K562 (cell line): ENCODE measurements around the gene MOK. TPM values are rescaled to one million over a fixed set of nuclear protein-coding genes. Genes with fewer than 3 reads are reported as not detected.

Experiments used
- ATAC-seq: fragments of 200-7000 bp; cut with Tn5 transposase; 3 replicates; pipeline ENCODE4 v1.9.1; 2020; ENCODE audit warnings: moderate library complexity
- BruUV-seq: library from RNA; stranded (reverse); fragments of 400-500 nt; replicated peaks from 2 replicates; lab custom pipeline; 2021; lab: Mats Ljungman, UMichigan
- CTCF ChIA-PET: fragments of 300-600 bp; formaldehyde crosslinking; extraction: SDS; loops from one replicate; lab custom pipeline; 2021; ENCODE audit warnings: low intra/inter-chr PET ratio; lab: Yijun Ruan, JAX
- POLR2A ChIA-PET: fragments of 300-600, 350-650 bp; sonication (Branson Sonifier 250); formaldehyde crosslinking; extraction: SDS; loops from one replicate; lab custom pipeline; 2021; ENCODE audit warnings: antibody characterized with exemption, inconsistent platforms; lab: Yijun Ruan, JAX
- DNase-seq, 4 experiments: peaks; one replicate each; pipeline versions ENCODE4 v3.0.0 to v3.0.0-alpha.2; 2011 to 2018; ENCODE audit warnings: low spot score in 3 of 4, mixed read lengths in 3 of 4; ENCODE audit errors: extremely low read depth in 1 of 4
- FAIRE-seq: peaks from 2 replicates; lab custom pipeline; 2011; peaks lifted over from hg19 to GRCh38; lab: Jason Lieb, UNC
- H2AFZ ChIP-seq: 2 replicates; pipeline ENCODE4 v1.6.0; 2011; ENCODE audit warnings: low read depth, low read length, control low read depth, inconsistent platforms
- H3K27ac ChIP-seq: fragments of 200-600 bp; 3 replicates; pipeline ENCODE4 v1.8.0; 2011; ENCODE audit warnings: low read depth, mild to moderate bottlenecking, control low read depth, inconsistent platforms, low read length, moderate library complexity, mixed read lengths; ENCODE audit errors: extremely low read depth
- H3K27me3 ChIP-seq, 2 experiments: fragments of 300-600 bp in 1 of 2; 2 replicates in 1 of 2; 3 replicates in 1 of 2; pipeline versions ENCODE4 v1.6.0 to v1.8.0; 2011; ENCODE audit warnings: inconsistent platforms in 2 of 2, low read length in 2 of 2, mild to moderate bottlenecking in 1 of 2, mixed read lengths in 1 of 2, moderate library complexity in 1 of 2; ENCODE audit not compliant: control insufficient read depth in 2 of 2, insufficient read depth in 2 of 2
- H3K36me3 ChIP-seq: fragments of 300-600 bp; 3 replicates; pipeline ENCODE4 v1.8.0; 2011; ENCODE audit warnings: mild to moderate bottlenecking, low read length, inconsistent platforms; ENCODE audit not compliant: control insufficient read depth, insufficient read depth
- H3K4me1 ChIP-seq, 2 experiments: fragments of 200-600 bp in 1 of 2; replicated peaks in 1 of 2; 2 replicates in 1 of 2; 3 replicates in 1 of 2; pipeline versions ENCODE4 v1.5.1 to v1.8.0; 2011; ENCODE audit warnings: inconsistent platforms in 2 of 2, low read length in 2 of 2, mild to moderate bottlenecking in 1 of 2, mixed read lengths in 1 of 2, moderate library complexity in 1 of 2; ENCODE audit not compliant: control insufficient read depth in 2 of 2, insufficient read depth in 2 of 2
- H3K4me2 ChIP-seq: 2 replicates; pipeline ENCODE4 v1.6.1; 2011; ENCODE audit warnings: low read length, control low read depth, inconsistent platforms, mixed read lengths; ENCODE audit not compliant: insufficient read depth
- H3K4me3 ChIP-seq: fragments of 200-600 bp; sonication (generic), shearing (Covaris generic); 2 replicates; pipeline ENCODE4 v1.5.1; 2016; ENCODE audit warnings: control low read depth, inconsistent platforms
- H3K79me2 ChIP-seq: fragments of 200-600 bp; 3 replicates; pipeline ENCODE4 v1.8.0; 2011; ENCODE audit warnings: low read length, inconsistent platforms; ENCODE audit not compliant: control insufficient read depth, insufficient read depth
- H3K9ac ChIP-seq, 2 experiments: 2 replicates each; pipeline versions ENCODE4 v1.6.0 to v1.6.1; 2011; ENCODE audit warnings: low read depth in 2 of 2, low read length in 2 of 2, control low read depth in 1 of 2, inconsistent platforms in 1 of 2, mild to moderate bottlenecking in 1 of 2, mixed read lengths in 1 of 2; ENCODE audit not compliant: insufficient read depth in 1 of 2
- H3K9me1 ChIP-seq: one replicate; pipeline ENCODE4 v1.6.0; 2011; ENCODE audit warnings: inconsistent platforms, mild to moderate bottlenecking, low read length, moderate library complexity; ENCODE audit not compliant: control insufficient read depth, insufficient read depth
- H3K9me3 ChIP-seq: replicated peaks from 2 replicates; pipeline ENCODE4 v1.5.1; 2011; ENCODE audit warnings: low read depth, low read length, inconsistent platforms; ENCODE audit not compliant: control insufficient read depth, insufficient read depth
- H4K20me1 ChIP-seq: replicated peaks from 2 replicates; pipeline ENCODE4 v1.6.1; 2011; ENCODE audit warnings: low read length, inconsistent platforms, mixed read lengths; ENCODE audit not compliant: control insufficient read depth, insufficient read depth
- ADNP ChIP-seq: fragments of 200-800 bp; sonication (Bioruptor generic); IDR thresholded peaks from 2 replicates; pipeline ENCODE4 v1.6.1; 2016; ENCODE audit warnings: missing genetic modification characterization, missing compliant biosample characterization
- CBX1 ChIP-seq: sonication (generic); IDR thresholded peaks from 2 replicates; pipeline ENCODE4 v1.6.1; 2016; ENCODE audit warnings: antibody characterized with exemption, low read depth, mild to moderate bottlenecking
- GTF2A2 ChIP-seq: IDR thresholded peaks from 2 replicates; pipeline ENCODE4 v1.6.1; 2016; ENCODE audit warnings: mild to moderate bottlenecking, missing genetic modification characterization, missing compliant biosample characterization
- HNRNPUL1 ChIP-seq: fragments of 200-400 bp; formaldehyde crosslinking; IDR thresholded peaks from 2 replicates; pipeline ENCODE4 v1.6.1; 2017; ENCODE audit warnings: low read length
- MCM5 ChIP-seq: fragments of 450-650 bp; IDR thresholded peaks from 2 replicates; pipeline ENCODE4 v1.6.1; 2016; ENCODE audit warnings: low read depth
- MTA2 ChIP-seq: fragments of 450-650 bp; IDR thresholded peaks from 2 replicates; pipeline ENCODE4 v1.6.1; 2016; ENCODE audit warnings: low read depth
- MYNN ChIP-seq, 2 experiments: sonication (generic); formaldehyde crosslinking in 1 of 2; IDR thresholded peaks; 2 replicates each; pipeline versions ENCODE4 v1.5.0 to v1.6.1; 2016 to 2020; ENCODE audit warnings: antibody characterized with exemption in 1 of 2, missing genetic modification reagents in 1 of 2
- NR2C1 ChIP-seq, 2 experiments: fragments of 450-650 bp; IDR thresholded peaks; 2 replicates each; pipeline ENCODE4 v1.6.1; 2017; ENCODE audit warnings: mild to moderate bottlenecking in 2 of 2, antibody characterized with exemption in 1 of 2, inconsistent platforms in 1 of 2, missing compliant biosample characterization in 1 of 2, missing genetic modification characterization in 1 of 2
- POLR2A ChIP-seq: fragments of 450-650 bp; conservative IDR thresholded peaks from 2 replicates; pipeline ENCODE4 v1.6.1; 2016
- RBM25 ChIP-seq: fragments of 200-400 bp; formaldehyde crosslinking; IDR thresholded peaks from 2 replicates; pipeline ENCODE4 v1.6.1; 2018; ENCODE audit warnings: low read length, low read depth, moderate library complexity; ENCODE audit not compliant: severe bottlenecking
- SLC30A9 ChIP-seq: fragments of 250-450 bp; sonication (Bioruptor Pico); IDR thresholded peaks from 2 replicates; pipeline ENCODE4 v1.8.0; 2022; ENCODE audit warnings: mild to moderate bottlenecking, moderate library complexity
- SMAD2 ChIP-seq: fragments of 150-350 bp; IDR thresholded peaks from 2 replicates; pipeline ENCODE4 v1.6.1; 2014; ENCODE audit warnings: low read depth, mild to moderate bottlenecking, low read length
- XRCC4 ChIP-seq: IDR thresholded peaks from one replicate; pipeline ENCODE4 v1.6.1; 2011; ENCODE audit not compliant: insufficient read depth, insufficient read length; ENCODE audit errors: extremely low read depth
- ZNF140 ChIP-seq: fragments of 250-450 bp; sonication (Bioruptor Pico); IDR thresholded peaks from 2 replicates; pipeline ENCODE4 v1.8.0; 2021; ENCODE audit warnings: moderate library complexity, mild to moderate bottlenecking, inconsistent platforms
- ZNF232 ChIP-seq: sonication (generic); formaldehyde crosslinking; IDR thresholded peaks from 2 replicates; pipeline ENCODE4 v1.8.0; 2022; ENCODE audit warnings: mild to moderate bottlenecking, missing genetic modification reagents
- ZNF24 ChIP-seq: fragments of 450-650 bp; IDR thresholded peaks from 2 replicates; pipeline ENCODE4 v1.6.1; 2016
- ZNF408 ChIP-seq: fragments of 250-450 bp; sonication (Bioruptor Pico); IDR thresholded peaks from 2 replicates; pipeline ENCODE4 v1.4.0; 2020; ENCODE audit warnings: low read depth, mild to moderate bottlenecking, moderate library complexity
- ZNF75A ChIP-seq: fragments of 450-650 bp; formaldehyde crosslinking; IDR thresholded peaks from 2 replicates; pipeline ENCODE4 v1.4.0; 2020; ENCODE audit warnings: mild to moderate bottlenecking
- WGBS: fragments of 100-300 bp; shearing (Covaris generic); methylation state at CpG from one replicate; pipeline ENCODE4 v1.1.6; 2016; ENCODE audit warnings: low coverage, mixed read lengths; ENCODE audit not compliant: insufficient coverage; ENCODE audit errors: missing lambda C conversion rate; 5-methylcytosine and 5-hydroxymethylcytosine counted together
- in situ Hi-C: fragments of 300-500 bp; cut with MboI; formaldehyde crosslinking; loops from 4 replicates; pipeline ENCODE4 v1.15.0; 2018; ENCODE audit warnings: inconsistent platforms, mixed read lengths
- intact Hi-C: fragments of 100-400 bp; cut with micrococcal nuclease; formaldehyde crosslinking; loops from 2 replicates; pipeline ENCODE4 v1.14.2; 2022
- polyA plus RNA-seq, 8 experiments: library from polyadenylated mRNA; depleted of rRNA in 4 of 8; stranded (reverse) in 5 of 8; unstranded in 3 of 8; fragments of >200 nt; fragmentation: Nextera tagmentation in 2 of 8; fragmentation: Illumina TruSeq in 1 of 8; extraction: Ambion mirVana in 2 of 8; extraction: Trizol in 1 of 8; gene quantifications; 2 replicates each; pipeline versions ENCODE4 v1.2.1 to v1.2.3, GENCODE V29; 2011 to 2014; ENCODE audit warnings: inconsistent platforms in 1 of 8, missing spikeins in 1 of 8
- total RNA-seq, 7 experiments: library from RNA; depleted of rRNA in 6 of 7; stranded (reverse); fragments of >200 nt in 6 of 7; fragmentation: Illumina TruSeq in 2 of 7; extraction: Trizol in 2 of 7; gene quantifications; 2 replicates each; pipeline versions ENCODE4 v1.2.1 to v1.2.3, GENCODE V29; 2011 to 2021; ENCODE audit warnings: low replicate concordance in 1 of 7
- TF ChIP-seq, protein P1 (sequence below): fragments of 250-450 bp; sonication (Bioruptor Pico); IDR thresholded peaks from 2 replicates; pipeline ENCODE4 v1.8.0; 2022; ENCODE audit warnings: moderate library complexity, mild to moderate bottlenecking, inconsistent platforms
- TF ChIP-seq, protein P2 (sequence below), 2 experiments: fragments of 450-650 bp; IDR thresholded peaks; 2 replicates each; pipeline ENCODE4 v1.6.1; 2018; ENCODE audit warnings: mild to moderate bottlenecking in 2 of 2, low read depth in 1 of 2; ENCODE audit not compliant: partially characterized antibody in 2 of 2

Gene MOK
- total and polyA plus RNA-seq, 9 of the 15 experiments (the other 6 are each of a cell fraction or from before 2014, with no cell fraction given) = 1.3 to 8.4 (median 5.3) TPM

DNA sequence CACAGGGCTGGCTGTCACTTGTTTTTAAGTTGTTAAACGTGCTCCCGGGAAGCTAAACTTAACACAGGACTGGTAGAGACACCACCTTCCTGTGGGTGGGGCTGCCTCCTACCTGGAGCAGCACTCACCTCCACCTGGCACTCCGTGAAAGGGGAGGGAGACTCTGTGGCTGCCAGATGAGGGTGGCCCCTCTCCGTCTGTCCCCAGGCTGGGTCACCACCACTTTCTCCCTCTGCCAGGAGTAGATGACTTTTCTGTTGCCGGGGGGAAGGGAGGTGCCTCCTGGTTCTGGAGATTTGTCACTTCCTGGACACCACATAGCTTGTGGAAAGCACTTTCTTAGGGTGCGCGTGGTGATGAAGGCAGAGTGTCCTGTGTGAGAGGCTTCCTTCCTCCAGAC, 83.9 kb downstream of the MOK start (continued):
- no peak for TF ChIP-seq XRCC4
- TF ChIP-seq SLC30A9 = no peak

DNA sequence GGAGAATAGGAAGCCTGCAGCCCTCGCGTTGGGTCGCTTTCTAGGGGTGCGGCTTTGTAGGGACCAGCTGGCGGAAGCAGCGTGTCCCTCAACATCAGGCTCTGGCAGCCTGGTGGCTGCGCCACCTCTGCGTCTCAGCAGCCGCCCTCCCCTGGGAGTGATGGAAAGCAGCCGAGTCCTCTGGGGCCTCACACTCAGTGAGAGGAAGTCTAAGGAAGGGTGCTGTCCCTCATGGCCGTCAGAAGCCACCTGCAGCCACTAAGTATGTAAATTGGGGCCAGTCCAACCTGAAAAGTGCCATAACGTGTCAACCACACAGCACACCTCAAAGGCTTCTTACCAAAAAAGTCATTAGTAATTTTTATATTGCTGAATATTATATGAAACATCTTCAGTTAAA, 84.9 kb downstream of the MOK start:
- no peak overlapping the region for H3K4me2 ChIP-seq
- TF ChIP-seq ZNF232 (CRISPR knock-in tag) (no peak), ZNF24 (no peak), ZNF408 (no peak), NR2C1 (IDR thresholded peaks at IDR 0.05) (no peak), NR2C1 (tag; IDR thresholded peaks at IDR 0.05) (no peak), HNRNPUL1 (no peak), GTF2A2 (no peak), ZNF140 (CRISPR knock-in tag) (no peak), ZNF75A (CRISPR knock-in tag) (no peak), CBX1 (no peak), MTA2 (no peak), SMAD2 (no peak), MCM5 (no peak), POLR2A (no peak), RBM25 (no peak), MYNN (IDR thresholded peaks at IDR 0.05) (no peak), MYNN (CRISPR knock-in tag; IDR thresholded peaks at IDR 0.05) (no peak), ADNP (tag) (no peak)
- TF ChIP-seq, protein P1, sequence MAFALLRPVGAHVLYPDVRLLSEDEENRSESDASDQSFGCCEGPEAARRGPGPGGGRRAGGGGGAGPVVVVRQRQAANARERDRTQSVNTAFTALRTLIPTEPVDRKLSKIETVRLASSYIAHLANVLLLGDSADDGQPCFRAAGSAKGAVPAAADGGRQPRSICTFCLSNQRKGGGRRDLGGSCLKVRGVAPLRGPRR (CRISPR knock-in tag) = no peak
- TF ChIP-seq, protein P2, sequence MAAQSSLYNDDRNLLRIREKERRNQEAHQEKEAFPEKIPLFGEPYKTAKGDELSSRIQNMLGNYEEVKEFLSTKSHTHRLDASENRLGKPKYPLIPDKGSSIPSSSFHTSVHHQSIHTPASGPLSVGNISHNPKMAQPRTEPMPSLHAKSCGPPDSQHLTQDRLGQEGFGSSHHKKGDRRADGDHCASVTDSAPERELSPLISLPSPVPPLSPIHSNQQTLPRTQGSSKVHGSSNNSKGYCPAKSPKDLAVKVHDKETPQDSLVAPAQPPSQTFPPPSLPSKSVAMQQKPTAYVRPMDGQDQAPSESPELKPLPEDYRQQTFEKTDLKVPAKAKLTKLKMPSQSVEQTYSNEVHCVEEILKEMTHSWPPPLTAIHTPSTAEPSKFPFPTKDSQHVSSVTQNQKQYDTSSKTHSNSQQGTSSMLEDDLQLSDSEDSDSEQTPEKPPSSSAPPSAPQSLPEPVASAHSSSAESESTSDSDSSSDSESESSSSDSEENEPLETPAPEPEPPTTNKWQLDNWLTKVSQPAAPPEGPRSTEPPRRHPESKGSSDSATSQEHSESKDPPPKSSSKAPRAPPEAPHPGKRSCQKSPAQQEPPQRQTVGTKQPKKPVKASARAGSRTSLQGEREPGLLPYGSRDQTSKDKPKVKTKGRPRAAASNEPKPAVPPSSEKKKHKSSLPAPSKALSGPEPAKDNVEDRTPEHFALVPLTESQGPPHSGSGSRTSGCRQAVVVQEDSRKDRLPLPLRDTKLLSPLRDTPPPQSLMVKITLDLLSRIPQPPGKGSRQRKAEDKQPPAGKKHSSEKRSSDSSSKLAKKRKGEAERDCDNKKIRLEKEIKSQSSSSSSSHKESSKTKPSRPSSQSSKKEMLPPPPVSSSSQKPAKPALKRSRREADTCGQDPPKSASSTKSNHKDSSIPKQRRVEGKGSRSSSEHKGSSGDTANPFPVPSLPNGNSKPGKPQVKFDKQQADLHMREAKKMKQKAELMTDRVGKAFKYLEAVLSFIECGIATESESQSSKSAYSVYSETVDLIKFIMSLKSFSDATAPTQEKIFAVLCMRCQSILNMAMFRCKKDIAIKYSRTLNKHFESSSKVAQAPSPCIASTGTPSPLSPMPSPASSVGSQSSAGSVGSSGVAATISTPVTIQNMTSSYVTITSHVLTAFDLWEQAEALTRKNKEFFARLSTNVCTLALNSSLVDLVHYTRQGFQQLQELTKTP (IDR thresholded peaks at IDR 0.05; ENCODE audit: low read depth in 1 of 2, partially characterized antibody in 2 of 2) = no peak
- TF ChIP-seq, all 486 proteins: peak for 0
- peaks cover 0 to 9% of the 10 kb centered on the region in 2 experiments; a peak in 2 of 5 replicates for H3K4me1 ChIP-seq
- no peak overlapping the region for H3K27ac ChIP-seq
- H3K27me3 ChIP-seq = no peaks in the 10 kb centered on the region
- no peak overlapping the region for H3K4me3 ChIP-seq
- DNase-seq (no peak), FAIRE-seq (no peak), ATAC-seq (no peak)
- H3K79me2 ChIP-seq = no peaks in the 10 kb centered on the region; the same call in 2 of the 3 replicates
- H3K9me1 ChIP-seq = no peaks in the 10 kb centered on the region
- ChIA-PET POLR2A (interaction anchor here (0.6 kb wide), 1 partner anchor 132 kb away, joined by 3 read pairs; no protein-coding TSS in a partner anchor), CTCF (no interaction called here)
- H4K20me1 ChIP-seq = no peaks in the 10 kb centered on the region
- intact Hi-C loops = no loop called here
- no peak overlapping the region for H3K9ac ChIP-seq
- BruUV-seq = no TSS peak
- H3K36me3 ChIP-seq = peaks cover 4% of the 10 kb centered on the region; the same call in 1 of the 3 replicates
- no peaks in the 10 kb centered on the region for H3K9me3 ChIP-seq
- in situ Hi-C loops = no loop called here
- H2AFZ ChIP-seq = no peak overlapping the region
- 83% methylated on average over 6 of the region's 12 CpGs for WGBS
